CD4-positive, alpha-beta T cell (primary cell): ENCODE results near the gene ALDH3A2. TPM values are rescaled to one million over a fixed set of nuclear protein-coding genes. Genes with fewer than 3 reads are reported as not detected.

Experiments
- ATAC-seq: fragments of 200-7000 bp; cut with Tn5 transposase; one replicate; pipeline ENCODE4 v1.10.0; 2022; ENCODE audit warnings: mild to moderate bottlenecking; ENCODE audit not compliant: poor library complexity
- CTCF ChIA-PET: fragments of 350-600 bp; sonication (Branson Sonifier 250); formaldehyde crosslinking; loops from one replicate; lab custom pipeline; 2021; ENCODE audit warnings: antibody characterized with exemption, inconsistent platforms; lab: Charles Lee
- POLR2A ChIA-PET: fragments of 350-600 bp; sonication (Branson Sonifier 250); formaldehyde crosslinking; loops from one replicate; lab custom pipeline; 2021; ENCODE audit warnings: antibody characterized with exemption, inconsistent platforms; lab: Charles Lee
- DNase-seq, 14 experiments: peaks; one replicate each; pipeline ENCODE4 v3.0.0-alpha.2; 2013 to 2020; ENCODE audit warnings: mixed read lengths in 2 of 14
- H3K27ac ChIP-seq, 2 donors: one replicate each; pipeline versions ENCODE4 v1.5.1 to v1.7.0; 2013; ENCODE audit warnings: low read length in 2 of 2, low read depth in 1 of 2, mild to moderate bottlenecking in 1 of 2
- H3K27me3 ChIP-seq, 2 experiments: 1 replicate in 1 of 2; 2 replicates in 1 of 2; pipeline versions ENCODE4 v1.6.1 to v1.7.0; 2013; ENCODE audit warnings: low read length in 2 of 2, control low read depth in 1 of 2, mild to moderate bottlenecking in 1 of 2, moderate library complexity in 1 of 2; ENCODE audit not compliant: insufficient read depth in 2 of 2, control insufficient read depth in 1 of 2
- H3K36me3 ChIP-seq: one replicate; pipeline ENCODE4 v1.6.1; 2013; ENCODE audit warnings: low read length, control low read depth; ENCODE audit not compliant: insufficient read depth
- H3K4me1 ChIP-seq: one replicate; pipeline ENCODE4 v1.6.1; 2013; ENCODE audit warnings: low read length, control low read depth; ENCODE audit not compliant: insufficient read depth
- H3K4me3 ChIP-seq: one replicate; pipeline ENCODE4 v1.5.1; 2013; ENCODE audit warnings: mild to moderate bottlenecking, low read length, moderate library complexity
- H3K9me3 ChIP-seq, 2 experiments: 1 replicate in 1 of 2; 2 replicates in 1 of 2; pipeline versions ENCODE4 v1.6.1 to v1.7.0; 2013; ENCODE audit warnings: low read length in 2 of 2, mild to moderate bottlenecking in 2 of 2, control low read depth in 1 of 2, moderate library complexity in 1 of 2; ENCODE audit not compliant: control insufficient read depth in 1 of 2, insufficient read depth in 1 of 2
- H3K27ac Mint-ChIP-seq: one replicate; pipeline ENCODE4 v1.8.0; 2020; ENCODE audit warnings: mixed read lengths
- H3K27me3 Mint-ChIP-seq: one replicate; pipeline ENCODE4 v1.8.0; 2021; ENCODE audit warnings: mixed read lengths
- H3K36me3 Mint-ChIP-seq: one replicate; pipeline ENCODE4 v1.8.0; 2021; ENCODE audit warnings: low read depth, mixed read lengths
- H3K4me1 Mint-ChIP-seq: one replicate; pipeline ENCODE4 v1.8.0; 2021; ENCODE audit warnings: low read depth, mixed read lengths
- H3K4me3 Mint-ChIP-seq: one replicate; pipeline ENCODE4 v1.8.0; 2020; ENCODE audit warnings: mild to moderate bottlenecking, mixed read lengths
- H3K9me3 Mint-ChIP-seq: one replicate; pipeline ENCODE4 v1.8.0; 2020; ENCODE audit warnings: mixed read lengths
- CTCF ChIP-seq: fragments of 200-600 bp; IDR thresholded peaks from one replicate; pipeline ENCODE4 v1.8.0; 2022; ENCODE audit warnings: antibody characterized with exemption, mild to moderate bottlenecking
- intact Hi-C, 2 experiments: fragments of 100-400 bp; cut with DNase I in 1 of 2; cut with micrococcal nuclease in 1 of 2; formaldehyde crosslinking; loops; one replicate each; pipeline versions ENCODE4 v1.15.1 to v1.9.0; 2023 to 2025; cut with DNase I, micrococcal nuclease
- total RNA-seq, 174 experiments: library from RNA in 2 of 174; stranded (reverse) in 2 of 174; gene quantifications; one replicate each; pipeline ENCODE4 v1.2.3 and lab custom pipeline; 2021 to 2026

Gene ALDH3A2
- total RNA-seq, 2 experiments from 2014 or later = 20.0 to 20.9 TPM

GRCh38 chr17:19619705-19620325 lies 28.7 kb upstream of the ALDH3A2 start:
- no peak for TF ChIP-seq CTCF
- peaks cover 22% of the 10 kb centered on the region for H3K36me3 Mint-ChIP-seq
- CTCF ChIA-PET = no interaction called here
- H3K4me3 Mint-ChIP-seq = no peak overlapping the region
- no peaks in the 10 kb centered on the region for H3K27me3 Mint-ChIP-seq
- intact Hi-C loops = loop anchor here in 1 of 2 experiments (5.0 kb wide), 1 partner anchor 37 kb away; no protein-coding TSS in a partner anchor
- ATAC-seq (no peak), DNase-seq (no peak)
- peaks cover 26% of the 10 kb centered on the region for H3K9me3 Mint-ChIP-seq
- Histone ChIP-seq H3K9me3 (peaks cover 27 to 32% of the 10 kb centered on the region in 2 experiments), H3K27me3 (no peaks in the 10 kb centered on the region), H3K4me3 (no peak overlapping the region), H3K27ac (no peak overlapping the region), H3K4me1 (no peaks in the 10 kb centered on the region), H3K36me3 (no peaks in the 10 kb centered on the region)
- no peaks in the 10 kb centered on the region for H3K4me1 Mint-ChIP-seq
- H3K27ac Mint-ChIP-seq = no peak overlapping the region
- POLR2A ChIA-PET = no interaction called here

- no peaks in the 10 kb centered on the region for H3K4me1 ChIP-seq
- Mint-ChIP-seq H3K4me3 (no peak overlapping the region), H3K27ac (no peak overlapping the region), H3K27me3 (no peaks in the 10 kb centered on the region), H3K9me3 (peaks cover 26% of the 10 kb centered on the region), H3K36me3 (peaks cover 22% of the 10 kb centered on the region), H3K4me1 (no peaks in the 10 kb centered on the region)
- no peaks in the 10 kb centered on the region for H3K36me3 ChIP-seq
- no peak overlapping the region for H3K4me3 ChIP-seq
- TF ChIP-seq CTCF = no peak
- intact Hi-C loops = loop anchor here in 1 of 2 experiments (5.0 kb wide), 1 partner anchor 36 kb away; no protein-coding TSS in a partner anchor
- no peak for ATAC-seq
- H3K27ac ChIP-seq = no peak overlapping the region
- DNase-seq = no peak
- H3K27me3 ChIP-seq = no peaks in the 10 kb centered on the region
- CTCF ChIA-PET = no interaction called here
- POLR2A ChIA-PET = no interaction called here
- peaks cover 27 to 32% of the 10 kb centered on the region in 2 experiments for H3K9me3 ChIP-seq
Observed at GRCh38 chr17:19621697-19622096, 26.9 kb upstream of the ALDH3A2 start.

- no peak overlapping the region for H3K27ac Mint-ChIP-seq
- no peaks in the 10 kb centered on the region for H3K36me3 ChIP-seq
- H3K9me3 Mint-ChIP-seq = peaks cover 3% of the 10 kb centered on the region
- H3K4me1 ChIP-seq = no peaks in the 10 kb centered on the region
- ChIA-PET POLR2A (no interaction called here), CTCF (no interaction called here)
- H3K27me3 ChIP-seq = no peaks in the 10 kb centered on the region
- peaks cover 3 to 7% of the 10 kb centered on the region in 2 experiments for H3K9me3 ChIP-seq
- H3K4me1 Mint-ChIP-seq = no peaks in the 10 kb centered on the region
- no peak for ATAC-seq
- peaks cover 3% of the 10 kb centered on the region for H3K36me3 Mint-ChIP-seq
- no peak for TF ChIP-seq CTCF
- intact Hi-C loops = no loop called here
- H3K27ac ChIP-seq = no peak overlapping the region
- H3K4me3 Mint-ChIP-seq = no peak overlapping the region
- no peak for DNase-seq
- H3K27me3 Mint-ChIP-seq = no peaks in the 10 kb centered on the region
- no peak overlapping the region for H3K4me3 ChIP-seq
Observed at GRCh38 chr17:19626079-19626478, 22.5 kb upstream of the ALDH3A2 start.
